Measurements from ENCODE around the gene TSSK3.
A peak's percentile ranks its signal among the peaks of the same experiment; 100 is the strongest.
"Not testable (repeated sequence)": the region's sequence is repeated elsewhere in the genome, so short reads cannot be mapped to it uniquely, and the experiment has no call there.

Gene TSSK3

GRCh38 chr1:32353886-32354570 is 8.3 kb upstream of the TSSK3 start:
- H3K9me3 Mint-ChIP-seq: no peaks in the 10 kb centered on the region
- H3K36me3 Mint-ChIP-seq (ENCODE audit: low read depth): peaks cover 8% of the 10 kb centered on the region
- TF ChIP-seq CTCF (IDR thresholded peaks at IDR 0.05; ENCODE audit: unreplicated experiment in 3 of 3): no peak
- peak overlapping the region; percentile 99 to 100 (median 100) for H3K27ac Mint-ChIP-seq
- no peaks in the 10 kb centered on the region for H3K27me3 Mint-ChIP-seq (ENCODE audit: low read depth)
- peaks cover 37% of the 10 kb centered on the region for H3K4me1 Mint-ChIP-seq
- peak overlapping the region; percentile 80 to 87 (median 86) for H3K4me3 Mint-ChIP-seq

- not testable (repeated sequence) for H3K27me3 Mint-ChIP-seq (ENCODE audit: low read depth); H3K4me3 Mint-ChIP-seq; H3K9me3 Mint-ChIP-seq
- Mint-ChIP-seq H3K27ac (peak overlapping the region; percentile 85 to 100 (median 99)), H3K36me3 (ENCODE audit: low read depth) (peaks cover 12% of the 10 kb centered on the region), H3K4me1 (peaks cover 44% of the 10 kb centered on the region)
Observed at GRCh38 chr1:32355778-32356177, 6.6 kb upstream of the TSSK3 start.

- no peak for TF ChIP-seq CTCF (IDR thresholded peaks at IDR 0.05; ENCODE audit: unreplicated experiment in 3 of 3)
- no peaks in the 10 kb centered on the region for H3K9me3 Mint-ChIP-seq
- peaks cover 8% of the 10 kb centered on the region for H3K27me3 Mint-ChIP-seq (ENCODE audit: low read depth)
- peak overlapping the region in 1 of 3 experiments; percentile 24 for H3K4me3 Mint-ChIP-seq
- H3K27ac Mint-ChIP-seq: peak overlapping the region in 2 of 3 experiments; percentile 36 to 59
- peaks cover 47% of the 10 kb centered on the region for H3K4me1 Mint-ChIP-seq
- H3K36me3 Mint-ChIP-seq (ENCODE audit: low read depth): peaks cover 12% of the 10 kb centered on the region
Observed at GRCh38 chr1:32356478-32356877, 5.9 kb upstream of the TSSK3 start.

- H3K9me3 Mint-ChIP-seq: no peaks in the 10 kb centered on the region
- no peak overlapping the region for H3K27ac Mint-ChIP-seq
- no peak for TF ChIP-seq CTCF (IDR thresholded peaks at IDR 0.05; ENCODE audit: unreplicated experiment in 3 of 3)
- H3K27me3 Mint-ChIP-seq (ENCODE audit: low read depth): peaks cover 8% of the 10 kb centered on the region
- H3K4me1 Mint-ChIP-seq: peaks cover 48% of the 10 kb centered on the region
- H3K36me3 Mint-ChIP-seq (ENCODE audit: low read depth): peaks cover 16% of the 10 kb centered on the region
- no peak overlapping the region for H3K4me3 Mint-ChIP-seq
Observed at GRCh38 chr1:32357614-32358013, 4.7 kb upstream of the TSSK3 start.

GRCh38 chr1:32358435-32358834 is 3.9 kb upstream of the TSSK3 start:
- Mint-ChIP-seq H3K9me3 (no peaks in the 10 kb centered on the region), H3K4me3 (peak overlapping the region in 1 of 3 experiments; percentile 35), H3K27ac (peak overlapping the region in 1 of 3 experiments; percentile 63), H3K36me3 (ENCODE audit: low read depth) (peaks cover 24% of the 10 kb centered on the region), H3K4me1 (peaks cover 43% of the 10 kb centered on the region), H3K27me3 (ENCODE audit: low read depth) (peaks cover 8% of the 10 kb centered on the region)
- TF ChIP-seq CTCF (IDR thresholded peaks at IDR 0.05; ENCODE audit: unreplicated experiment in 3 of 3): no peak

GRCh38 chr1:32361308-32361673 is 1.0 kb upstream of the TSSK3 start:
- Mint-ChIP-seq H3K27me3 (ENCODE audit: low read depth) (peaks cover 8% of the 10 kb centered on the region), H3K4me1 (peaks cover 22% of the 10 kb centered on the region), H3K27ac (peak overlapping the region in 1 of 3 experiments; percentile 51), H3K9me3 (no peaks in the 10 kb centered on the region), H3K4me3 (peak overlapping the region in 1 of 3 experiments; percentile 81), H3K36me3 (ENCODE audit: low read depth) (peaks cover 41% of the 10 kb centered on the region)
- no peak for TF ChIP-seq CTCF (IDR thresholded peaks at IDR 0.05; ENCODE audit: unreplicated experiment in 3 of 3)

Data from nephron (organoid).